H1 (cell line): ENCODE results near the gene DPH1. TPM values are rescaled to one million over a fixed set of nuclear protein-coding genes. Genes with fewer than 3 reads are reported as not detected.

Source experiments
- CBX8 ChIP-seq: fragments of 300-800, 300-1000 bp; sonication (generic); IDR thresholded peaks from 2 replicates; pipeline ENCODE4 v1.7.1; 2016; ENCODE audit warnings: low read depth, low read length, borderline replicate concordance
- MAFK ChIP-seq: IDR thresholded peaks from 2 replicates; pipeline ENCODE4 v1.6.1; 2012; ENCODE audit warnings: low read depth, mild to moderate bottlenecking, improper control_type of control experiment, low read length
- PHF8 ChIP-seq: fragments of 200-600 bp; sonication (generic); conservative IDR thresholded peaks from 2 replicates; pipeline ENCODE4 v1.7.1; 2012; ENCODE audit warnings: low read depth, mild to moderate bottlenecking, inconsistent platforms, low read length, moderate library complexity
- POLR2A ChIP-seq, 2 experiments: IDR thresholded peaks; 1 replicate in 1 of 2; 2 replicates in 1 of 2; pipeline ENCODE4 v1.6.1; 2011; ENCODE audit warnings: low read depth in 2 of 2, low read length in 2 of 2, mild to moderate bottlenecking in 2 of 2; ENCODE audit errors: control extremely low read depth in 1 of 2
- RFX5 ChIP-seq: IDR thresholded peaks from 2 replicates; pipeline ENCODE4 v1.6.1; 2011; ENCODE audit warnings: low read depth, low read length, improper control_type of control experiment, borderline replicate concordance
- RXRA ChIP-seq: IDR thresholded peaks from 2 replicates; pipeline ENCODE4 v1.6.1; 2011; ENCODE audit warnings: low read depth, mild to moderate bottlenecking, low read length, moderate library complexity; ENCODE audit not compliant: insufficient read depth
- TAF7 ChIP-seq: optimal IDR thresholded peaks from 2 replicates; pipeline ENCODE3; 2011; ENCODE audit warnings: low read depth, mild to moderate bottlenecking, inconsistent platforms, low read length, moderate library complexity, borderline replicate concordance
- YY1 ChIP-seq: IDR thresholded peaks from 2 replicates; pipeline ENCODE4 v1.6.1; 2011; ENCODE audit warnings: low read depth, mild to moderate bottlenecking, low read length
- ZNF274 ChIP-seq: IDR thresholded peaks from 2 replicates; pipeline ENCODE4 v1.7.0; 2012; ENCODE audit warnings: low read length, borderline replicate concordance; ENCODE audit errors: extremely low read depth
- polyA plus RNA-seq, 7 experiments: library from polyadenylated mRNA; depleted of rRNA in 3 of 7; stranded (reverse) in 5 of 7; unstranded in 2 of 7; fragments of >200 nt in 5 of 7; fragments of 200-250 nt in 2 of 7; gene quantifications; 1 replicate in 5 of 7; 2 replicates in 1 of 7; 4 replicates in 1 of 7; pipeline versions ENCODE4 v1.2.1 to v1.2.3, GENCODE V29; 2011 to 2013; ENCODE audit warnings: missing spikeins in 2 of 7, mixed read lengths in 2 of 7
- total RNA-seq: library from RNA; stranded (reverse); fragmentation: NEBNext Ultra II Directional; extraction: Animal tissue kit (Norgen Biotek cat#: 25700); gene quantifications from 2 replicates; pipeline ENCODE4 v1.2.1, GENCODE V29; 2021
- TF ChIP-seq, protein P1 (sequence below): fragments of 300-600 bp; sonication (generic); IDR thresholded peaks from 2 replicates; pipeline ENCODE4 v1.7.1; 2012; ENCODE audit warnings: low read length, moderate library complexity, mild to moderate bottlenecking, inconsistent platforms; ENCODE audit not compliant: insufficient replicate concordance

DPH1 gene
- total and polyA plus RNA-seq, 2 of the 8 experiments (the other 6 are each of a cell fraction or from before 2014, with no cell fraction given) = 24.9 to 30.0 TPM

DNA sequence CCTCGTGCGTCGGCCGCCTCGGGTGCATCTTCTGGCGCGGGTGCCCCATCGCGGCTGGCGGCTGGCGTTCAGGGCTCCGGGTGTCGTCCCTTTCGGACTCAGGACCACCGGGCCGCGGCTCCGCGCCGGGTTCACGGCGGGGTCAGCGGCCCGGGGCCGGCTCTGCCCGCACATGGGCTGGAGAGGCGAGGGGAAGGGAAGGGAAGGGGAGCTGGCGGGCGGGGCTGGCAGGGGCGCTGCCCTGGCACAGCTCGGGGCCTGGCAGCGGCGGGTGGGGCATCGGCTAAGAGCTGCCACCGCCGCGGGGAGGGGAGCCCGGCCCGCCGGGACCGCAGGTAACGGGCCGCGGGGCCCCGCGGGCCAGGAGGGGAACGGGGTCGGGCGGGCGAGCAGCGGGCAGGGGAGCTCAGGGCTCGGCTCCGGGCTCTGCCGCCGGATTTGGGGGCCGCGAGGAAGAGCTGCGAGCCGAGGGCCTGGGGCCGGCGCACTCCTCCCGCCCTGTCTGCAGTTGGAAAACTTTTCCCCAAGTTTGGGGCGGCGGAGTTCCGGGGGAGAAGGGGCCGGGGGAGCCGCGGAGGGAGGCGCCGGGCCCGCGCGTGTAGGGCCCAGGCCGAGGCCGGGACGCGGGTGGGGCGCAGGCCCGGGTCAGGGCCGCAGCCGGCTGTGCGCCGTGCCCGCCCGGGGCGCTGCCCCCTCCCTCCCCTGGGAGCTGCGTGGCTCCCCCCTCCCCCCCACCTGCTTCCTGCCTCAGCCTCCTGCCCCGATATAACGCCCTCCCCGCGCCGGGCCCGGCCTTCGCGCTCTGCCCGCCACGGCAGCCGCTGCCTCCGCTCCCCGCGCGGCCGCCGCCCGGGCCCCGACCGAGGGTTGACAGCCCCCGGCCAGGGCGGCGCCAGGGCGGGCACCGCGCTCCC, 25.6 kb downstream of the DPH1 start (continued):
- TF ChIP-seq, protein P1, sequence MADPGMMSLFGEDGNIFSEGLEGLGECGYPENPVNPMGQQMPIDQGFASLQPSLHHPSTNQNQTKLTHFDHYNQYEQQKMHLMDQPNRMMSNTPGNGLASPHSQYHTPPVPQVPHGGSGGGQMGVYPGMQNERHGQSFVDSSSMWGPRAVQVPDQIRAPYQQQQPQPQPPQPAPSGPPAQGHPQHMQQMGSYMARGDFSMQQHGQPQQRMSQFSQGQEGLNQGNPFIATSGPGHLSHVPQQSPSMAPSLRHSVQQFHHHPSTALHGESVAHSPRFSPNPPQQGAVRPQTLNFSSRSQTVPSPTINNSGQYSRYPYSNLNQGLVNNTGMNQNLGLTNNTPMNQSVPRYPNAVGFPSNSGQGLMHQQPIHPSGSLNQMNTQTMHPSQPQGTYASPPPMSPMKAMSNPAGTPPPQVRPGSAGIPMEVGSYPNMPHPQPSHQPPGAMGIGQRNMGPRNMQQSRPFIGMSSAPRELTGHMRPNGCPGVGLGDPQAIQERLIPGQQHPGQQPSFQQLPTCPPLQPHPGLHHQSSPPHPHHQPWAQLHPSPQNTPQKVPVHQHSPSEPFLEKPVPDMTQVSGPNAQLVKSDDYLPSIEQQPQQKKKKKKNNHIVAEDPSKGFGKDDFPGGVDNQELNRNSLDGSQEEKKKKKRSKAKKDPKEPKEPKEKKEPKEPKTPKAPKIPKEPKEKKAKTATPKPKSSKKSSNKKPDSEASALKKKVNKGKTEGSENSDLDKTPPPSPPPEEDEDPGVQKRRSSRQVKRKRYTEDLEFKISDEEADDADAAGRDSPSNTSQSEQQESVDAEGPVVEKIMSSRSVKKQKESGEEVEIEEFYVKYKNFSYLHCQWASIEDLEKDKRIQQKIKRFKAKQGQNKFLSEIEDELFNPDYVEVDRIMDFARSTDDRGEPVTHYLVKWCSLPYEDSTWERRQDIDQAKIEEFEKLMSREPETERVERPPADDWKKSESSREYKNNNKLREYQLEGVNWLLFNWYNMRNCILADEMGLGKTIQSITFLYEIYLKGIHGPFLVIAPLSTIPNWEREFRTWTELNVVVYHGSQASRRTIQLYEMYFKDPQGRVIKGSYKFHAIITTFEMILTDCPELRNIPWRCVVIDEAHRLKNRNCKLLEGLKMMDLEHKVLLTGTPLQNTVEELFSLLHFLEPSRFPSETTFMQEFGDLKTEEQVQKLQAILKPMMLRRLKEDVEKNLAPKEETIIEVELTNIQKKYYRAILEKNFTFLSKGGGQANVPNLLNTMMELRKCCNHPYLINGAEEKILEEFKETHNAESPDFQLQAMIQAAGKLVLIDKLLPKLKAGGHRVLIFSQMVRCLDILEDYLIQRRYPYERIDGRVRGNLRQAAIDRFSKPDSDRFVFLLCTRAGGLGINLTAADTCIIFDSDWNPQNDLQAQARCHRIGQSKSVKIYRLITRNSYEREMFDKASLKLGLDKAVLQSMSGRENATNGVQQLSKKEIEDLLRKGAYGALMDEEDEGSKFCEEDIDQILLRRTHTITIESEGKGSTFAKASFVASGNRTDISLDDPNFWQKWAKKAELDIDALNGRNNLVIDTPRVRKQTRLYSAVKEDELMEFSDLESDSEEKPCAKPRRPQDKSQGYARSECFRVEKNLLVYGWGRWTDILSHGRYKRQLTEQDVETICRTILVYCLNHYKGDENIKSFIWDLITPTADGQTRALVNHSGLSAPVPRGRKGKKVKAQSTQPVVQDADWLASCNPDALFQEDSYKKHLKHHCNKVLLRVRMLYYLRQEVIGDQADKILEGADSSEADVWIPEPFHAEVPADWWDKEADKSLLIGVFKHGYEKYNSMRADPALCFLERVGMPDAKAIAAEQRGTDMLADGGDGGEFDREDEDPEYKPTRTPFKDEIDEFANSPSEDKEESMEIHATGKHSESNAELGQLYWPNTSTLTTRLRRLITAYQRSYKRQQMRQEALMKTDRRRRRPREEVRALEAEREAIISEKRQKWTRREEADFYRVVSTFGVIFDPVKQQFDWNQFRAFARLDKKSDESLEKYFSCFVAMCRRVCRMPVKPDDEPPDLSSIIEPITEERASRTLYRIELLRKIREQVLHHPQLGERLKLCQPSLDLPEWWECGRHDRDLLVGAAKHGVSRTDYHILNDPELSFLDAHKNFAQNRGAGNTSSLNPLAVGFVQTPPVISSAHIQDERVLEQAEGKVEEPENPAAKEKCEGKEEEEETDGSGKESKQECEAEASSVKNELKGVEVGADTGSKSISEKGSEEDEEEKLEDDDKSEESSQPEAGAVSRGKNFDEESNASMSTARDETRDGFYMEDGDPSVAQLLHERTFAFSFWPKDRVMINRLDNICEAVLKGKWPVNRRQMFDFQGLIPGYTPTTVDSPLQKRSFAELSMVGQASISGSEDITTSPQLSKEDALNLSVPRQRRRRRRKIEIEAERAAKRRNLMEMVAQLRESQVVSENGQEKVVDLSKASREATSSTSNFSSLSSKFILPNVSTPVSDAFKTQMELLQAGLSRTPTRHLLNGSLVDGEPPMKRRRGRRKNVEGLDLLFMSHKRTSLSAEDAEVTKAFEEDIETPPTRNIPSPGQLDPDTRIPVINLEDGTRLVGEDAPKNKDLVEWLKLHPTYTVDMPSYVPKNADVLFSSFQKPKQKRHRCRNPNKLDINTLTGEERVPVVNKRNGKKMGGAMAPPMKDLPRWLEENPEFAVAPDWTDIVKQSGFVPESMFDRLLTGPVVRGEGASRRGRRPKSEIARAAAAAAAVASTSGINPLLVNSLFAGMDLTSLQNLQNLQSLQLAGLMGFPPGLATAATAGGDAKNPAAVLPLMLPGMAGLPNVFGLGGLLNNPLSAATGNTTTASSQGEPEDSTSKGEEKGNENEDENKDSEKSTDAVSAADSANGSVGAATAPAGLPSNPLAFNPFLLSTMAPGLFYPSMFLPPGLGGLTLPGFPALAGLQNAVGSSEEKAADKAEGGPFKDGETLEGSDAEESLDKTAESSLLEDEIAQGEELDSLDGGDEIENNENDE = no peak
- no peak for TF ChIP-seq YY1
- TF ChIP-seq PHF8 = no peak
- TF ChIP-seq ZNF274 = no peak
- no peak for TF ChIP-seq RFX5
- no peak for TF ChIP-seq POLR2A (IDR thresholded peaks at IDR 0.05; ENCODE audit: control extremely low read depth in 1 of 2, low read depth in 2 of 2, low read length in 2 of 2)
- no peak for TF ChIP-seq MAFK
- TF ChIP-seq RXRA = no peak
- no peak for TF ChIP-seq CBX8
- TF ChIP-seq TAF7 = no peak
